Measurements from ENCODE around the gene CPD. TPM values are rescaled to one million over a fixed set of nuclear protein-coding genes. Genes with fewer than 3 reads are reported as not detected.
"Not testable (repeated sequence)": the region's sequence is repeated elsewhere in the genome, so short reads cannot be mapped to it uniquely, and the experiment has no call there.

The CPD gene
- total RNA-seq, 2 experiments from 2014 or later, result 37.9 to 43.8 TPM

DNA sequence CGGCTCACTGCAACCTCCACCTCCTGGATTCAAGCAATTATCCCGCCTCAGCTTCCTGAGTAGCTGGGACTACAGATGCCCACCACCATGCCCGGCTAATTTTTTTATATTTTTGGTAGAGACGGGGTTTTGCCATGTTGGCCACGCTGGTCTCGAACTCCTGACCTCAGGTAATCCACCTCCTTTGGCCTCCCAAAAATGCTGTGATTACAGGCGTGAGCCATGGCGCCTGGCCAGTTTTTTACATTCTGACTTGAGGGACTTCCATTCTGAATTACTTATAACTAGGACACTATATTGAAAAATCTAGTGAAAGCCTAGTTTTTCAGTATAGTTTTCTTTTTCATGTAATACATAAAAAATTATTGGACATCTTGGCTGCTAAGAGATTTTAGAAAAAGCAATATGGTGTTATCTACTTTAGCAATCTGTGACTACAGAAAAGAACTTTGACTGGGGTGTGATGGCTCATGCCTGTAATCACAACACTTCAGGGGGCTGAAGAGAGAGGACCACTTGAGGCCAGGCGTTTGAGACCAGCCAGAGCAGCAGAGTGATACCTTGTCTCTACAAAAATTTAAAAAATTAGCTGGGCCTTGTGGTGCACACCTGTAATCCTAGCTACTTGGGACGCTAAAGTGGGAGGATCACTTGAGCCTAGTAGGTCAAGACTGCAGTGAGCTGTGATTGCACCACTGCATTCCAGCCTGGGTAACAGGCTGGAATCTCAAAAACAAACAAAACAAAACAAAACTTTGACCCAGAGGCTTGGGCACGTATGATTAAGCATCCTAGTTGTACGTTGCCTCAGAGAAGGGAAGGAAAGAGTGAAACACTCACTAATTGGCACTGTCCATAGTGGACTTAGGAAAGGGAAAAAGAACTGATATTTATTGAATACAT, 71.6 kb downstream of the CPD start:
- H3K4me1 Mint-ChIP-seq (ENCODE audit: low read depth), result peaks cover 2% of the 10 kb centered on the region
- H3K4me3 Mint-ChIP-seq, result no peak overlapping the region
- no peaks in the 10 kb centered on the region for H3K27me3 Mint-ChIP-seq (ENCODE audit: low read depth)
- CTCF ChIA-PET, result no interaction called here
- peaks cover 36% of the 10 kb centered on the region for H3K36me3 Mint-ChIP-seq (ENCODE audit: low read depth)
- no peak for DNase-seq
- intact Hi-C loops (cut with micrococcal nuclease), result no loop called here
- no peak overlapping the region for H3K27ac Mint-ChIP-seq
- no peaks in the 10 kb centered on the region for H3K9me3 Mint-ChIP-seq

DNA sequence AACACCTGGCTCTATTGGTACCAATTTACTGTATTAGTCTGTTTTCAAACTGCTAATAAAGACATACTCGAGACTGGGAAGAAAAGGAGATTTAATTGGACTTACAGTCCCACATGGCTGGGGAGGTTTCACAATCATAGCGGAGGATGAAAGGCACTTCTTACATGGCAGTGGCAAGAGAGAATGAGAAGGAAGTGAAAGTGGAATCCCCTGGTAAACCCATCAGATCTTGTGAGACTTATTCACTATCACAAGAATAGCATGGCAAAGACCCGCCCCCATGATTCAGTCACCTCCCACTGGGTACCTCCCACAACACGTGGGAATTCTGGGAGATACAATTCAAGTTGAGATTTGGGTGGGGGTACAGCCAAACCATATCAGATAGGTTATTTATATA, 75.9 kb downstream of the CPD start:
- Mint-ChIP-seq H3K27me3 (ENCODE audit: low read depth) (no peaks in the 10 kb centered on the region), H3K4me1 (ENCODE audit: low read depth) (no peaks in the 10 kb centered on the region), H3K9me3 (no peaks in the 10 kb centered on the region), H3K36me3 (ENCODE audit: low read depth) (peaks cover 39% of the 10 kb centered on the region), H3K4me3 (no peak overlapping the region), H3K27ac (no peak overlapping the region)
- CTCF ChIA-PET, result no interaction called here
- intact Hi-C loops (cut with micrococcal nuclease), result no loop called here
- no peak for DNase-seq

DNA sequence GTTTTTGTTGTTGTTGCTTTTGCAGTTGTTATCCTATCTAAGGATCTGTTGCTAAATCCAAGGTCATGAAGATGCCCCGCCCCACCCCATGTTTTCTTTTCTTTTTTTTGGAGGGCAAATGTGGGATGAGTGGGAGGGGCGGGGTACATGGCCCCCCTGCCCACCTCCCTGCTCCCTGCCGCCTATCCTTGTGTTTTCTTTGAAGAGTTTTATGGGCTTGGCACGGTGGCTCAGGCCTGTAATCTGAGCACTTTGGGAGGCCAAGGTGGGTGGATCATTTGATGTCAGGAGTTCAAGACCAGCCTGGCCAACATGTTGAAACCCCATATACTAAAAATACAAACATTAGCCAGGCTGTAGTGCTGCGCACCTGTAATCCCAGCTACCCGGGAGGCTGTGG, 79.6 kb downstream of the CPD start:
- CTCF ChIA-PET, result no interaction called here
- intact Hi-C loops (cut with micrococcal nuclease), result no loop called here
- no peak for DNase-seq
- H3K4me3 Mint-ChIP-seq, result no peak overlapping the region
- H3K9me3 Mint-ChIP-seq, result no peaks in the 10 kb centered on the region
- H3K4me1 Mint-ChIP-seq (ENCODE audit: low read depth), result no peaks in the 10 kb centered on the region
- no peak overlapping the region for H3K27ac Mint-ChIP-seq
- no peaks in the 10 kb centered on the region for H3K27me3 Mint-ChIP-seq (ENCODE audit: low read depth)
- peaks cover 38% of the 10 kb centered on the region for H3K36me3 Mint-ChIP-seq (ENCODE audit: low read depth)

DNA sequence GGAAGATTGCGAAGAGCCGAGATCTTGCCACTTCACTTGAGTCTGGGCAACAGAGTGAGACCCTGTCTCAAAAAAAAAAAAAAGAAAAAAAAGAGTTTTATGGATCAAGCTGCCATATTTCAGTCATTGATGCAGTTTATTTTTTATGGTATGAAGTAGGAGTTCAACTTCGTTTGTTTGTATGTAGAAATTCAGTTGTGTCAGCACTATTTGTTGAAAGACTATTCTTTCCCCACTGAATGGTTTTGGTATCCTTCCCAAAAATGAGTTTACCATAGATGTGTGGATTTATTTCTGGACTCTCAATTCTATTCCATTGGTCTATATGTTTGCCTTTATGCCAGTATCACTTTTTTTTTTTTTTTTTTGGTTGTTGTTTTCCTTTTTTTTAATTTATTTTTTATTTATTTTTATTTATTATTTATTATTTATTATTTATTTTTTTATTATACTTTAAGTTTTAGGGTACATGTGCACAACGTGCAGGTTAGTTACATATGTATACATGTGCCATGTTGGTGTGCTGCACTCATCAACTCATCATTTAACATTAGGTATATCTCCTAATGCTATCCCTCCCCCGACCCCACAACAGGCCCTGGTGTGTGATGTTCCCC, 80.2 kb downstream of the CPD start:
- H3K4me3 Mint-ChIP-seq; H3K4me1 Mint-ChIP-seq (ENCODE audit: low read depth); DNase-seq; H3K27ac Mint-ChIP-seq; CTCF ChIA-PET; intact Hi-C loops (cut with micrococcal nuclease); H3K9me3 Mint-ChIP-seq; H3K27me3 Mint-ChIP-seq (ENCODE audit: low read depth): not testable (repeated sequence)
- peaks cover 35% of the 10 kb centered on the region for H3K36me3 Mint-ChIP-seq (ENCODE audit: low read depth)

DNA sequence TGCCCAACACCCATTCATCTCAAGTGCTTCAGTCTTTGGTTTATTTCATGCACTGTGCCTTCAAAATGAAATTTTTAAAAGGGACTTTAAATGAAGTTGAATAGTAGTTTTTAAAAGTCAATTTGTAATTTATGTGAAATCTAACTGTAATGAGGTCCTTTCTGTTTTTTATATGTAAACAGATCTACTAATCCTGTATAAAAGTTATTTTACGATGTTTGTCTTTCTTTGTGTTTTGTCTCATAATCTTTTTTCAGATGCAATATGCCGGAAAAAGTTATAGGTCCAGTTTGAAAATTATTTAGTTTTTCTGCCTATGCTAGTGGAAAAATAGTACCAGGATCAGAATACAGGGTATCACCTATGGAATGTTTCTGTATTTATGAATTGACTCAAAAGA, 89.7 kb downstream of the CPD start:
- CTCF ChIA-PET, result interaction anchor here (3.8 kb wide), 1 partner anchor 9 kb away, joined by 20 read pairs; the partner anchor contains the start of gene GOSR1
- H3K9me3 Mint-ChIP-seq, result no peaks in the 10 kb centered on the region
- H3K4me1 Mint-ChIP-seq (ENCODE audit: low read depth), result no peaks in the 10 kb centered on the region
- intact Hi-C loops (cut with micrococcal nuclease), result no loop called here
- H3K27me3 Mint-ChIP-seq (ENCODE audit: low read depth), result peaks cover 2% of the 10 kb centered on the region
- H3K4me3 Mint-ChIP-seq, result no peak overlapping the region
- no peak for DNase-seq
- no peak overlapping the region for H3K27ac Mint-ChIP-seq
- H3K36me3 Mint-ChIP-seq (ENCODE audit: low read depth), result no peaks in the 10 kb centered on the region

DNA sequence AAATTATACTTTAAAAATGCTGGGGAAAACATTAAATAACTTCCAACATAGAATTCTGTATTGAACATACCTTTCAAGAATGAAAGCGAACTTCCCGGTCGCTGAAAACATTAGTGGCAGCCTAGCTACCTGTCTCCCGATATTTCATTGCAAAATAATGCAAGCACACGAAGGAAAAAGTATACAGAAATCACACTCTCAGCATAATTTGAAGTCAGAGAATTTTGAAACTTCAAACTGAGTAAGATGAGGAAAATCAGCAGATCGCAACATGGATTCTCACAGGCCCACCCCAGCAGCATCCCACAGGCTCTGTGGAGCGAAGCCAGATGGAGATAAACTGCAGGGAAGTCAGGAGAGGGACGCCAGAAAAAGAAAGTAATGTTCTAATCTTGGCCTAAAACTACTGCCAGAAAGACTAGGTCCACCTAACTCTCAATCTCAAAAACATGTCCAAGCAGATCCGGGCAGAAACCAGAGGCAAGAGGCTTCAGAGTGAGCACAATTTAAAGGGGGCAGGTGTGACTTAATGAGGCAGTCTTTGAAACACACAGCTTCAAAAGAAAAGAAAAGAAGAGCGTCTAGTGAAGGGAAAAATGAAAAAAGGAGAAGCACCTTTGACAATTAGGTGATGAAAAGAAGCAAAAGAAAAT, 93.6 kb downstream of the CPD start:
- intact Hi-C loops (cut with micrococcal nuclease), result loop anchor here (10.0 kb wide), 1 partner anchor 132 kb away; no protein-coding TSS in a partner anchor
- no peaks in the 10 kb centered on the region for H3K9me3 Mint-ChIP-seq
- DNase-seq, result no peak
- H3K4me1 Mint-ChIP-seq (ENCODE audit: low read depth), result peaks cover 14% of the 10 kb centered on the region
- peaks cover 2% of the 10 kb centered on the region for H3K36me3 Mint-ChIP-seq (ENCODE audit: low read depth)
- H3K27ac Mint-ChIP-seq, result no peak overlapping the region
- no peak overlapping the region for H3K4me3 Mint-ChIP-seq
- CTCF ChIA-PET, result interaction anchor here (0.6 kb wide), 1 partner anchor 109 kb away, joined by 3 read pairs; no protein-coding TSS in a partner anchor
- peaks cover 2% of the 10 kb centered on the region for H3K27me3 Mint-ChIP-seq (ENCODE audit: low read depth)

DNA sequence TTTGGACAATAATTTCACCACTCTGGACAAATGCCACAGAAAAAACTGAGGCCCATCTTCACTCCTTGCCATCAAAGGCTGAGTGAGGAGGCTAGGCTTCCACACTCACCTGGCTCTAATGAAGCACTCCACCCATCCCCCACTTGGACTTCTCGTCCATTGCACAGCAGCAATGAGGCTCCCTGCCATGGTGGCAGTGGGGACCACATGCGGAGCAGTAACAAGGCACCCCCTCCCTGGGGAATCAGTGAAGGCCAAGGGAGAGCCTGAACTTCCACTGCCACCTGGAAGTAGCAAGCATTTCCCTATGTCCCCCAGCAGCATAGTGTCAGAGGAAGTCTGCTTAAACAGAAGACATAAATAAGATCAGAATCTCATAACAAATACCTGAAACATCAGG, 96.5 kb downstream of the CPD start:
- Mint-ChIP-seq H3K36me3 (ENCODE audit: low read depth) (peaks cover 3% of the 10 kb centered on the region), H3K27ac (no peak overlapping the region), H3K9me3 (no peaks in the 10 kb centered on the region), H3K4me3 (no peak overlapping the region), H3K4me1 (ENCODE audit: low read depth) (peaks cover 30% of the 10 kb centered on the region), H3K27me3 (ENCODE audit: low read depth) (peaks cover 2% of the 10 kb centered on the region)
- CTCF ChIA-PET, result interaction anchor here (0.6 to 2.4 kb wide), 2 partner anchors 135 to 136 kb away, joined by 3 to 19 read pairs; no protein-coding TSS in a partner anchor
- no peak for DNase-seq
- intact Hi-C loops (cut with micrococcal nuclease), result loop anchor here (5.0 to 10.0 kb wide), 3 partner anchors 113 to 242 kb away; no protein-coding TSS in a partner anchor

DNA sequence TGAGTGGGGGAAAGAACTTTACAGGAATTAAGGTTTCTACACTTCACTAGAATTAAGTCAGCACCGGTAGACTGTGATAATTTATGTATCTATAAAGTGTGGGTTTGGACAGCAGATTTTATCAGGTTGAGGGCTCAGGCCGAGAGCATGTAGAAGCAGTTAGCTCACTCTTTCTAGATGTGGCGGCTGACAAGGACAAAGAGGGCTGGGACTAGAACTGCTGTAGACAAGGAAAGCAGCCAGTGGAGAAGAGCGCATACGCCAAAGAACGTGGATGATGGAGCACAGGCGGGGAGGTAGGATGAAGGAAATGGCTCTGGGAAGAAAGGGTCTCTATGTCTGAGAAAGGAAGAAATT, 98.0 kb downstream of the CPD start:
- Mint-ChIP-seq H3K36me3 (ENCODE audit: low read depth) (peaks cover 9% of the 10 kb centered on the region), H3K27me3 (ENCODE audit: low read depth) (peaks cover 2% of the 10 kb centered on the region), H3K4me1 (ENCODE audit: low read depth) (peaks cover 36% of the 10 kb centered on the region), H3K27ac (peak overlapping the region; percentile 97), H3K9me3 (no peaks in the 10 kb centered on the region), H3K4me3 (peak overlapping the region; percentile 98)
- CTCF ChIA-PET, result interaction anchor here (0.6 to 2.9 kb wide), 16 partner anchors 10 to 348 kb away, joined by 3 to 20 read pairs (median 3); partner anchors contain the start of genes BLMH and CRLF3
- peak; percentile 31 for DNase-seq
- intact Hi-C loops (cut with micrococcal nuclease), result loop anchor here (1.0 to 10.0 kb wide), 9 partner anchors 98 to 430 kb away; partner anchors contain the start of genes CPD, NSRP1 and TEFM

DNA sequence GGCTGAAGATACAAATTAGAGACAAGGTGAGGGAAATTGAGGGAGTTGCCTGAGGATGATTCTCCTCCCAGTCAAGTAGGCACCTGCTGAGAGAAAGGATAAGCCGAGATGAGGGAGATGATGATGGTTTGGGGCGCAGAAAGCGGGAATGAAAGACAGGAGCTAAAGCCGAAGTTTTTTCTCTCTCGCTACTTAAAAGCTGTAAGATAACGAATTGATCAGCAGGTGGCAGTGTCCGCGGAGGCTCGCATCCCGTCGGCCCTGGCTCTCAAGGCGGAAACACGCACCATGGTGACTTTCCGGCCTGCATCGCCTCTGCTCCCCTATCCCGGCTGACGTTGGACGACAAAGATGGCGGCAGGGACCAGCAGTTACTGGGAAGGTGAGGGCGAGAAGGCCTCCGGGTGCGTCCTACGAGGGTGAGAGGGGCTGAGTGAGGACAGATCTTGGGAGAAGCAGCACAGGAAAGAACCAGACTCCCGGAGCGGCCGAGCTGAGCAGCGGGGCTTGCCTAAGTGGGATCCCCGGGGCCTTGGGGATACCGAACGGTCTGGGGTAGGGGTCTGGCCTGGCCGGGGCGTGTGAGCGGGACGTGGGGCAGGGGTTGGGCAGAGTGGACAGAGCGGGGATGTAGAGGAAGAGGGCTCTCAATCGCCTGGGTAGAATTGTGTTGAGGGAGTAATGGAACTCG, 98.5 kb downstream of the CPD start, which contains the start of gene GOSR1:
TSS of gene GOSR1 (plus strand) at position 326 of the 691 bp plus-strand sequence. CDS start at position 352, 26 bp downstream.
- Mint-ChIP-seq H3K4me3 (peak within 1 kb of the TSS; percentile 98), H3K9me3 (no peaks in the 10 kb centered on the region), H3K27ac (peak within 1 kb of the TSS; percentile 97), H3K4me1 (ENCODE audit: low read depth) (peaks cover 36% of the 10 kb centered on the region), H3K36me3 (ENCODE audit: low read depth) (peaks cover 9% of the 10 kb centered on the region), H3K27me3 (ENCODE audit: low read depth) (peaks cover 2% of the 10 kb centered on the region)
- intact Hi-C loops (cut with micrococcal nuclease), result loop anchor here (1.0 to 10.0 kb wide), 9 partner anchors 99 to 430 kb away; partner anchors contain the start of genes CPD, NSRP1 and TEFM
- peak; percentile 97 for DNase-seq
- CTCF ChIA-PET, result interaction anchor here (0.6 to 2.9 kb wide), 16 partner anchors 11 to 386 kb away, joined by 3 to 20 read pairs (median 3); partner anchors contain the start of genes BLMH and CRLF3

DNA sequence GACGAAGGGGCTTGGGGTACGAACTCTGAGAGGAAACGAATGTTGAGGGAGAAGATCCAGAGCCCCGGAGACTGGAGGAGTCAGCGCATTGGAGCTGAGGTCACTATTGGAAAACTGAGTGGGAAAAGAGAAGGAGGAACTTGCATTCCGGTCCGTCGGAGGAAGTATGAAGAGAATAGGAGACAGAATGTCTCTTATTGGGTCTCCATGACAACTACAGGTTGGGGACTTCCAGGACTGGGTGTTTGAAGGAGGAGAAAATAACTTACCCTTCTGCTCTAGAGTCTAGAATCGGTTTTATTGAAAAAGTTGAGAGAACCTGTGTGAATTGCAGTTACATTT, 99.0 kb downstream of the CPD start:
- CTCF ChIA-PET, result interaction anchor here (0.6 to 2.9 kb wide), 10 partner anchors 11 to 386 kb away, joined by 3 to 20 read pairs (median 4); no protein-coding TSS in a partner anchor
- DNase-seq, result peak; percentile 11
- Mint-ChIP-seq H3K36me3 (ENCODE audit: low read depth) (peaks cover 10% of the 10 kb centered on the region), H3K9me3 (no peaks in the 10 kb centered on the region), H3K4me3 (peak overlapping the region; percentile 98), H3K27ac (peak overlapping the region; percentile 97), H3K27me3 (ENCODE audit: low read depth) (peaks cover 2% of the 10 kb centered on the region), H3K4me1 (ENCODE audit: low read depth) (peaks cover 36% of the 10 kb centered on the region)
- intact Hi-C loops (cut with micrococcal nuclease), result loop anchor here (1.0 to 10.0 kb wide), 9 partner anchors 99 to 429 kb away; partner anchors contain the start of genes CPD, NSRP1 and TEFM

DNA sequence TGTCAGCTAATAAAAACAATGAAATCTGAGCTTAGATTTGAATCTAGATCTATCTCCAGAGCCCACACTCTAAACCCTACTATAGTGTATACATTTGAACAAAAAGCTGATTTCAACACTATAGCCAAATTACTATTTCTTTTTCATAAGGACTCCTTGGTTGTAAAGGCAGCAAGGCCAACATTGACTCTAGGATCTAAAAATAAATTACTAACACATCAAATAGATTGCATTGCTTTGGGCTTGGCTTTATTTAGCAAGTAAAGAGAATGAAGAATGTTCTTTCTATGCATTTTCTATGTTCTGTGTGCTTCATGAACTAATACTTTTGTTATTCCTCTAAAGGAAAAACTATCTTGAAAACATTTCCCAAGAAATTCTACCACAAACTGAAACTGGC, 103.8 kb downstream of the CPD start:
- CTCF ChIA-PET, result interaction anchor here (0.6 kb wide), 1 partner anchor 208 kb away, joined by 5 read pairs; no protein-coding TSS in a partner anchor
- H3K36me3 Mint-ChIP-seq (ENCODE audit: low read depth), result peaks cover 26% of the 10 kb centered on the region

More for the DNA sequence above, 103.8 kb downstream of the CPD start:
- no peak for DNase-seq
- peaks cover 22% of the 10 kb centered on the region for H3K4me1 Mint-ChIP-seq (ENCODE audit: low read depth)
- no peaks in the 10 kb centered on the region for H3K9me3 Mint-ChIP-seq
- H3K4me3 Mint-ChIP-seq, result no peak overlapping the region
- intact Hi-C loops (cut with micrococcal nuclease), result no loop called here
- no peaks in the 10 kb centered on the region for H3K27me3 Mint-ChIP-seq (ENCODE audit: low read depth)
- no peak overlapping the region for H3K27ac Mint-ChIP-seq
